Loucy (cell line): ENCODE data around the gene PDLIM3.

ENCODE experiments used
- EZH2phosphoT487 ChIP-seq: fragments of 200-600 bp; IDR thresholded peaks from 2 replicates; pipeline ENCODE4 v1.6.1; 2018; ENCODE audit warnings: antibody characterized with exemption, mild to moderate bottlenecking, moderate library complexity, borderline replicate concordance
- TF ChIP-seq, protein P1 (sequence below): fragments of 200-600 bp; sonication (generic); conservative IDR thresholded peaks from 2 replicates; pipeline ENCODE4 v1.5.1; 2014; ENCODE audit warnings: mild to moderate bottlenecking, antibody characterized with exemption, low read length

DNA sequence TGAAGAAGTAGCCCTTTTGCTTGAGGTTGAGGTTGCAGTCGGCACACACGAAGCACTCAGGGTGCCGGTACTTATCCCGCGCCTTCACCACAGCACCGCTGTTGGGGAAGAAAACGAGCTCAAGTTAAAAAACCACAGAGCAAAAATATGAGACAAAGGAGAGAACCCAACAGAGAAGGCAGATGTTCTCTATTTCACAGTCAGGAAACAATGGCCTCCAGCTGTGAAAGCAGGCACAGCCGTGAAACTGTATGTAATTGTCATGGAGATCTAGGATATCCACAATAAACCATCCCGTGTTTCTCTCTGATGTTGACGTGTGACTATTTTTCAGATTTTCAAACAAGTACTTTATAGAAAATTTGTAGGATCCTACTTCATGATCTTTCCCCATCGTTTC is 32.9 kb downstream of the PDLIM3 start:
- TF ChIP-seq, protein P1, sequence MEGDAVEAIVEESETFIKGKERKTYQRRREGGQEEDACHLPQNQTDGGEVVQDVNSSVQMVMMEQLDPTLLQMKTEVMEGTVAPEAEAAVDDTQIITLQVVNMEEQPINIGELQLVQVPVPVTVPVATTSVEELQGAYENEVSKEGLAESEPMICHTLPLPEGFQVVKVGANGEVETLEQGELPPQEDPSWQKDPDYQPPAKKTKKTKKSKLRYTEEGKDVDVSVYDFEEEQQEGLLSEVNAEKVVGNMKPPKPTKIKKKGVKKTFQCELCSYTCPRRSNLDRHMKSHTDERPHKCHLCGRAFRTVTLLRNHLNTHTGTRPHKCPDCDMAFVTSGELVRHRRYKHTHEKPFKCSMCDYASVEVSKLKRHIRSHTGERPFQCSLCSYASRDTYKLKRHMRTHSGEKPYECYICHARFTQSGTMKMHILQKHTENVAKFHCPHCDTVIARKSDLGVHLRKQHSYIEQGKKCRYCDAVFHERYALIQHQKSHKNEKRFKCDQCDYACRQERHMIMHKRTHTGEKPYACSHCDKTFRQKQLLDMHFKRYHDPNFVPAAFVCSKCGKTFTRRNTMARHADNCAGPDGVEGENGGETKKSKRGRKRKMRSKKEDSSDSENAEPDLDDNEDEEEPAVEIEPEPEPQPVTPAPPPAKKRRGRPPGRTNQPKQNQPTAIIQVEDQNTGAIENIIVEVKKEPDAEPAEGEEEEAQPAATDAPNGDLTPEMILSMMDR: no peak
- no peak for TF ChIP-seq EZH2phosphoT487
